Cardiac fibroblast (primary cell): ENCODE results near the gene BATF2.

ENCODE experiments used
- DNase-seq, 2 donors: peaks; one replicate each; pipeline versions ENCODE4 v3.0.0 to v3.0.0-alpha.2; 2010; ENCODE audit warnings: low read depth in 2 of 2
- H3K4me3 ChIP-seq, 2 donors: replicated peaks in 1 of 2; 1 replicate in 1 of 2; 2 replicates in 1 of 2; pipeline ENCODE4 v1.5.1; 2011; ENCODE audit warnings: low read depth in 2 of 2, low read length in 2 of 2, mild to moderate bottlenecking in 2 of 2, moderate library complexity in 1 of 2
- CTCF ChIP-seq: IDR thresholded peaks from one replicate; pipeline ENCODE4 v1.5.1; 2011; ENCODE audit warnings: low read depth, mild to moderate bottlenecking, low read length, inconsistent platforms

The BATF2 gene

GRCh38 chr11:65021509-65021908, 24.7 kb upstream of the BATF2 start:
- no peak overlapping the region for H3K4me3 ChIP-seq
- TF ChIP-seq CTCF, result no peak
- DNase-seq, result no peak

- no peak for DNase-seq
- TF ChIP-seq CTCF, result no peak
- no peak overlapping the region for H3K4me3 ChIP-seq
Observed at GRCh38 chr11:65021003-65021402, 24.2 kb upstream of the BATF2 start.

- TF ChIP-seq CTCF, result no peak
- DNase-seq, result no peak
- no peak overlapping the region for H3K4me3 ChIP-seq
Observed at GRCh38 chr11:65019824-65020223, 23.1 kb upstream of the BATF2 start.

DNA sequence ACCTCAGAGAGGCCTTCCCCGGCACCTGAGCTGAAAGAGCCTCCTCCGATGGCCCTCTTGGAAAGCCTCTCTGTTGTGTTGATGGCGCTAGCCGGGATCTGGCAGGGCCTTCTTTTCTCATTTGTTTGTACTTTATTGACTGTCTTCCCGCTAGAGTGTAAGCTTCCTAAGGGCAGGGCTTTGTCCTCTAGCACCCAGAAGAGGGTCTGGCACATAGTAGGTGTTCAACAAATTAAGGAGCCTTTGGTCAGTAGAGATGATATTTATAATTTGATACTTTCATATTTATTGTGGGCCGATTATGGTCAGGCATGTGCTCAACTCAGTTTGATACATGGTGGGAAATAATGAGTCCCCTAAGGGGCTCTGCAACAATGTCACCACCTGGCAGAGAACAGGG, 21.2 kb upstream of the BATF2 start:
- no peak overlapping the region for H3K4me3 ChIP-seq
- no peak for TF ChIP-seq CTCF
- no peak for DNase-seq

DNA sequence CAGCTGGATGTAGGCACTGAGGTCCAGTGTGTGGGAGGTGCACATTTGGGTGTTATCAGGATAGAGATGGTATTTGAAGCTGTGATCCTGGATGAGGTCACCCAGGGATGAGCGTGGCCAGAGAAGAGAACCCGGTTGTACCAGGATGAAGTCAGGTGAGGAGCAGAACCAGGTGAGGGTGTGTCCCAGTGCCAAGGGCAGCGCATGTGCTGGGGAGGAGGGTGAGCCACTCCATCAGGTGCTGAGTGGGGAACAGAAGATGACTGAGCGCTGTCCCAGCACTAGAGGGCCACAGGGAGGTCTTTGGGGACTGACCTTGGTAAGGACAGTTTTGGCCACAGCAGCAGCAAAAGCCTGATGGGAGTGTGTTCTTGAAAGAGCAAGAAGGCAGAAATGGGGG, 19.9 kb upstream of the BATF2 start:
- DNase-seq, result no peak

GRCh38 chr11:65014726-65015227, 18.0 kb upstream of the BATF2 start:
- peak overlapping the region; percentile 84 to 85 for H3K4me3 ChIP-seq
- no peak for TF ChIP-seq CTCF
- no peak for DNase-seq

More for the DNA sequence above, 19.9 kb upstream of the BATF2 start:
- TF ChIP-seq CTCF, result no peak
- H3K4me3 ChIP-seq, result no peak overlapping the region
